Amniotic epithelial cell (primary cell): ENCODE results near the gene VEGFA.
A peak's percentile ranks its signal among the peaks of the same experiment; 100 is the strongest.
"Not testable (repeated sequence)": the region's sequence is repeated elsewhere in the genome, so short reads cannot be mapped to it uniquely, and the experiment has no call there.

Experiments used
- DNase-seq: peaks from one replicate; pipeline ENCODE4 v3.0.0-alpha.2; 2010; ENCODE audit warnings: low read depth

VEGFA gene

GRCh38 chr6:43803783-43804549 is 34.0 kb downstream of the VEGFA start:
- DNase-seq: peak; percentile 64

GRCh38 chr6:43804550-43805223 is 34.7 kb downstream of the VEGFA start:
- no peak for DNase-seq

- DNase-seq: no peak
Observed at GRCh38 chr6:43805699-43806042, 35.7 kb downstream of the VEGFA start.

GRCh38 chr6:43806043-43806757 is 36.2 kb downstream of the VEGFA start:
- no peak for DNase-seq

- no peak for DNase-seq
Observed at GRCh38 chr6:43806758-43807227, 36.8 kb downstream of the VEGFA start.

- DNase-seq: peak; percentile 87
Observed at GRCh38 chr6:43807228-43808061, 37.4 kb downstream of the VEGFA start.

- no peak for DNase-seq
Observed at GRCh38 chr6:43808412-43808811, 38.4 kb downstream of the VEGFA start.

GRCh38 chr6:43809417-43810305 is 39.6 kb downstream of the VEGFA start:
- DNase-seq: peak; percentile 92

- no peak for DNase-seq
Observed at GRCh38 chr6:43810965-43811732, 41.1 kb downstream of the VEGFA start.

- no peak for DNase-seq
Observed at GRCh38 chr6:43811733-43812099, 41.7 kb downstream of the VEGFA start.

GRCh38 chr6:43812850-43813578 is 43.0 kb downstream of the VEGFA start:
- DNase-seq: no peak

- no peak for DNase-seq
Observed at GRCh38 chr6:43814111-43814510, 44.1 kb downstream of the VEGFA start.

- DNase-seq: no peak
Observed at GRCh38 chr6:43814865-43815264, 44.9 kb downstream of the VEGFA start.

- DNase-seq: peak; percentile 43
Observed at GRCh38 chr6:43817192-43817591, 47.2 kb downstream of the VEGFA start.

- DNase-seq: not testable (repeated sequence)
Observed at GRCh38 chr6:43818973-43819372, 49.0 kb downstream of the VEGFA start.

GRCh38 chr6:43819958-43820357 is 49.9 kb downstream of the VEGFA start:
- no peak for DNase-seq

GRCh38 chr6:43820486-43820885 is 50.5 kb downstream of the VEGFA start:
- DNase-seq: no peak

- DNase-seq: peak; percentile 73
Observed at GRCh38 chr6:43821101-43821886, 51.3 kb downstream of the VEGFA start.

- DNase-seq: no peak
Observed at GRCh38 chr6:43823390-43823789, 53.4 kb downstream of the VEGFA start.
